Right cardiac atrium (tissue), 5 donors: Measurements from ENCODE around the gene NEDD4L. TPM values are rescaled to one million over a fixed set of nuclear protein-coding genes. Genes with fewer than 3 reads are reported as not detected.
A peak's percentile ranks its signal among the peaks of the same experiment; 100 is the strongest.

Experiments used
- ATAC-seq, 2 donors: fragments of 200-7000 bp; cut with Tn5 transposase; one replicate each; pipeline versions ENCODE4 v1.8.0 to v1.9.1; 2020; ENCODE audit warnings: moderate library complexity in 2 of 2, mild to moderate bottlenecking in 1 of 2
- DNase-seq, 3 donors: peaks; one replicate each; pipeline ENCODE4 v3.0.0-alpha.2; 2020
- H3K27ac ChIP-seq: one replicate; pipeline ENCODE4 v1.5.1; 2013; ENCODE audit warnings: mild to moderate bottlenecking, low read length, control low read depth, moderate library complexity
- H3K27me3 ChIP-seq: one replicate; pipeline ENCODE4 v1.6.1; 2013; ENCODE audit not compliant: control insufficient read depth, insufficient read depth
- H3K4me1 ChIP-seq: one replicate; pipeline ENCODE4 v1.6.1; 2013; ENCODE audit warnings: low read length; ENCODE audit not compliant: control insufficient read depth, insufficient read depth
- H3K4me3 ChIP-seq: one replicate; pipeline ENCODE4 v1.5.1; 2013; ENCODE audit warnings: low read length, control low read depth
- H3K9me3 ChIP-seq: one replicate; pipeline ENCODE4 v1.6.1; 2013; ENCODE audit warnings: low read length; ENCODE audit not compliant: control insufficient read depth
- WGBS: extraction: QIAGEN DNeasy Blood & Tissue Kit; methylation state at CpG from one replicate; pipeline ENCODE4 v1.1.7; 2013; 5-methylcytosine and 5-hydroxymethylcytosine counted together
- intact Hi-C, 4 donors: fragments of 100-400 bp; cut with DNase I; formaldehyde crosslinking; loops; one replicate each; pipeline versions ENCODE4 v1.11.0 to v1.14.0; 2022 to 2023
- polyA plus RNA-seq: library from polyadenylated mRNA; stranded (reverse); fragments of 200-250 nt; gene quantifications from one replicate; pipeline ENCODE4 v1.2.3, GENCODE V29; 2013
- total RNA-seq, 4 donors: library from RNA; stranded (reverse); fragmentation: NEBNext Ultra II Directional; extraction: Animal tissue kit (Norgen Biotek cat#: 25700); gene quantifications; one replicate each; pipeline ENCODE4 v1.2.1, GENCODE V29; 2021
- donor health status: healthy with polysubstance abuse.
- donor health status: DM: no; HTN: yes; CAD: no.
- donor health status: DM: no; HTN: no; CAD: no.
- donor health status: DM: no; HTN: yes; CAD: no; lungs with severe emphysema.
- donor health status: DM: yes; HTN: yes; CAD: no.

Gene NEDD4L
- total and polyA plus RNA-seq, 5 donors, result 25.7 to 87.5 (median 74.0) TPM

DNA sequence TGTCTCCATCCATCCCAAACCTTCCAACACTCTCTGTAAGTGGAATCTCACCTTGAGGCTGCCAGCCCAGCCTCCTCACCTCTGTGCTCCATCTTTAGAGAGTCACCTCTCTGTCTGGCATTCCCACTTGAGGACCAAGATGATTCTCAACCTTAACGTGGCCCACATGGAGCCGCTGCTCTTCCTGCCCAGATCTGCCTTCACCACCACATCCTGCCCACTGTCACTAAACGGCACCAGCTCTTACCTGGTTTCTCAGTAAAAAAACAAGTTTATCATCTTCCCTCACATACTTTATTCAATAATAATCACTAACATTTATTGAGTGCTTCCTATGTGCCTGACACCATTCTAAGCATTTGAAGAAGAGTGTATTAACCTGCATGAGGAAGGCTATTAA is 80.4 kb downstream of the NEDD4L start:
- intact Hi-C loops, result loop anchor here (5.0 to 10.0 kb wide), 4 partner anchors 77 to 250 kb away; partner anchors contain the start of gene NEDD4L (in 2 of the 4)
- no peaks in the 10 kb centered on the region for H3K27me3 ChIP-seq
- H3K9me3 ChIP-seq, result no peaks in the 10 kb centered on the region
- H3K4me1 ChIP-seq, result no peaks in the 10 kb centered on the region
- DNase-seq (no peak), ATAC-seq (no peak)
- H3K4me3 ChIP-seq, result no peak overlapping the region
- WGBS, result 63% methylated on average over 3 of the region's 3 CpGs
- no peak overlapping the region for H3K27ac ChIP-seq

DNA sequence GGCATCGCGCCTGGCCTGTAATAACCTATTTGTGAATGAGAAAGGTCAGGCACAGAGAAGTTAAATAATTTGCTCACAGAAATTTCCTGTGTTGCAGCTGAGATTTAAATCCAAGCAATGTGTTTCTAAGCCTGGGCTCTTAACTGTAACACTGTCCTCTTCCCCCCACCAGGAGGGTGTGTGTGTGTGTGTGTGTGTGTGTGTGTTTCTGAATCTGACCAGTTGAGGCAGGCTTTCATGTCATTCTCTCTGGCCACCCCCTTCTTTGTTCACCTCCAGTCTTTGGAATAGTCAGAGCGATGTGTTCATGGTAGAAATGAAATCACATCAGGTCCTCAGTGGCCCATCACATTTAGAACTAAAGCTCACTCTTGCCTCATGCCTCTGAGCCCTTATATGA is 81.2 kb downstream of the NEDD4L start:
- intact Hi-C loops, result loop anchor here in 1 of 4 donors (10.0 kb wide), 1 partner anchor 250 kb away; no protein-coding TSS in a partner anchor
- no peak overlapping the region for H3K4me3 ChIP-seq
- H3K27ac ChIP-seq, result no peak overlapping the region
- H3K4me1 ChIP-seq, result no peaks in the 10 kb centered on the region
- 97% methylated on average over 3 of the region's 3 CpGs for WGBS
- ATAC-seq (no peak), DNase-seq (no peak)
- H3K9me3 ChIP-seq, result no peaks in the 10 kb centered on the region
- no peaks in the 10 kb centered on the region for H3K27me3 ChIP-seq

DNA sequence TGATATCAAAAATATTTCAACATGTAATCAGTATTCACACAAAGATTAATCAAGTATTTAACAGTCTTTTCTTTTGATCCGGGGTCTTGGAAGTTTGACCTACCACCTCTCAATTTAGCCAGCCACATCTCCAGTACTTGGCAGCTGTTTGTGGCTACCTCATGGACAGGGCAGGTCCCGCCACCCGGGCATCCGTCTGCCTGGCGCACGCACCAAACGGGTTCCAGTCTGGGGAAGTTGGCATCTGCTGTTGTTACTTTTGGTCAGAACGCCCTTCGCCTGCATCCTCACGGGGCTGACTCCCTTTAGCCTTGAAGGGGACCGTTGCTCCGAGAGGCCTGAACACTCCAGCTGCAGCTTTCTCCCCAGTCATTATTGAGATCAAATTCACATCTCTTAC is 81.7 kb downstream of the NEDD4L start:
- DNase-seq (no peak), ATAC-seq (no peak)
- H3K27ac ChIP-seq, result no peak overlapping the region
- H3K4me1 ChIP-seq, result no peaks in the 10 kb centered on the region
- intact Hi-C loops, result loop anchor here in 1 of 4 donors (10.0 kb wide), 1 partner anchor 251 kb away; no protein-coding TSS in a partner anchor
- WGBS, result 92% methylated on average over 12 of the region's 12 CpGs
- no peak overlapping the region for H3K4me3 ChIP-seq
- no peaks in the 10 kb centered on the region for H3K27me3 ChIP-seq
- no peaks in the 10 kb centered on the region for H3K9me3 ChIP-seq

DNA sequence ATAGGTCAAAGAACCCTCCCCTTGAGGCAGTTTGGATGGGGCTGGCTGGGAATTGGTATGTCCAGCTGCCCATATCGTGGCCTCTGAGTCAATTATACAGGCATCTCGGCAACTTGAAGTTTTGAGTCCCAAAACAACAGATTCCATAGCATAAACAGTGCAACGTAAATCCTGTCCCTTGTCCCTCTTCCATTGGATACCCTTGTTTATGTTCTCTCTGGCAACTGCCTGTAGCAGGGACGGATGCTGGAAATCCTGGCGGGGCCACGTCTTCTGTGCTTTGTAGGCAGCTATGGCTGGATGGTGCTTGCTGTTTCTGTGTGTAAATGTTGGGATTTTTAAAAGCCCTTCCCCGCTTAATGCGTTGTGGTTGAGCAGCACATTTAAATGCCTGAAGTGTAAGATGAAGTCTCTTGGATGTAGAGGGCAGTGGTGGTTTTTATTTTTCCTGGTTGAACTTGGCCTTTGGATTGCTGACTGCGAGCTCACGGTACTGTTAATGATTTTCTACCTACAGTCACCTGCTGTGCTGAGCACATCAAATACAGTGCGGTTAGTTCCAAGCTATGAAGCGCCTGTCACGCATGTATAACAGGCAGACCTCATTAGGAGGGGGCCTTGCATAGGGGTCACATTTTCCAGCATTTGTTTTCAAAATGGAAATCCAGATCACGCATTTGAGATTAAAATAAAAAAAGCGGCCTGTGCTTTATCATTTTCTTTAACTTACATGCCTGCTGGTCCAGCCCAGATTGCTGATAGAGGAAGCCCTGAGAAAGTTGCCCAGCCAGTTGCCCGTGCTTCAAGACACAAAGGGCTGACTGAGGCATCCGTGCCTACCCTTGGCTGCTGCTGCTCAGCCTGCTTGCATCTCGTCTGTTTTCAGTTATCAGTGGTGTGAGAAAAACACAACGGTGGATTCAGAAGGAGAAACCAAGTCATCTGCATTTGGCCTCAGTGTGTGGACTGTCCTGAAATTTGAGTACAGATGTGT is 84.7 kb downstream of the NEDD4L start:
- H3K27me3 ChIP-seq, result no peaks in the 10 kb centered on the region
- no peak overlapping the region for H3K27ac ChIP-seq
- no peaks in the 10 kb centered on the region for H3K4me1 ChIP-seq
- H3K9me3 ChIP-seq, result no peaks in the 10 kb centered on the region
- ATAC-seq (peak in 1 of 2 donors; percentile 24), DNase-seq (no peak)
- H3K4me3 ChIP-seq, result no peak overlapping the region
- intact Hi-C loops, result loop anchor here in 1 of 4 donors (10.0 kb wide), 1 partner anchor 254 kb away; no protein-coding TSS in a partner anchor
- 93% methylated on average over 19 of the region's 19 CpGs for WGBS

DNA sequence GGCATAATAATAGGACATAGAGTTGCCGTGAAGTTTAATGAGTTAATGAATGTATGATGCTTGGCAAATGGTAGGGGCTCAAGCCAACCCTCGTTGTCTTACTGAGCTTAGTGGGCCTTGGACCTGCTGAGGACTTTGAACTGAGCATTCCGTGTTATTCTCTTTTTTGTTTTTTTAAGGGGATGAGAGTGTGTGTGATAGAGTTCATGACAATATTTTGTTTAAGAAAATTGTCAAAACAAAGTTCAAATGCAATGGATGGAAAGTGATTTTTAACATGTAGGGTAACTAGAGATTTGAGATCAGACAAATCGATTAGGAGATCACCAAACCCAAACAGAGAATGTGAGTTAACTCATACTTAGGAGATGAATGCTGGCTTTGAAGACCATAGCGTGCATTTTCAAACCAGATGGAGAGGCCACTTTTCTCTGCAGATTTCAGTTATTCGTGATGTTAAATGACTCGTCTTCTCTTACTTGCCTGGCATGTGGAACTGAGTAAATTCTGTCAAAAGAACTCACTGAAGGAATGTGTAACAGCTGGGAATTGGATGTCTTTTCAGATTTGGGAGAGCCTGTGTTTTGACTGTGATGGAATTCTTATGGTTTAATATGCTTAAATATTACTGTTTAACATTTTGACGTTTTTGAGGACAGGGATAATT is 88.7 kb downstream of the NEDD4L start:
- Histone ChIP-seq H3K27me3 (no peaks in the 10 kb centered on the region), H3K9me3 (no peaks in the 10 kb centered on the region), H3K27ac (no peak overlapping the region), H3K4me1 (no peaks in the 10 kb centered on the region), H3K4me3 (no peak overlapping the region)
- intact Hi-C loops, result no loop called here
- DNase-seq (no peak), ATAC-seq (no peak)
- 60% methylated on average over 8 of the region's 8 CpGs for WGBS

DNA sequence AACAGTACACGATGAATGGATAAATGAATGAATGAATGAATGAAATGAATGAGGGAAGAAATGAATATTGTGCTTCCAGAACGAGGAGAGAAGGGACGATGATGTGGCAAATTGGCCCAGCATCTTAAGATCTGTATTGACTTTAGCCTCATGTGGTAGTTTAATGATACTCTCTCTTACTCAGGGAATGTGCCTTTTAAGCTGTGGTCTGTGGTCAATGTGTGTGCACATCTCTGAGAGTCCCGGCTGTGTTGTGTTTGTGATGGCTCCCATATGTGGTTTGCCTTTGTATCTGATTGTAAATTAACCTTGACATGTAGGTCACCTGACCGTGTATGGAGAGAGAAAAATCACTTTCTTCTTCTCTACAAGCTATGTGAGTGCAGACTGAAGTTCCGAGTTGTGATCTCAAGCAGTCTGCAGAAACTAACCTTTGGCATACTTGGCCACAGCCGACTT is 91.2 kb downstream of the NEDD4L start:
- intact Hi-C loops, result no loop called here
- peak in 1 of 2 donors; percentile 23 for ATAC-seq

DNA sequence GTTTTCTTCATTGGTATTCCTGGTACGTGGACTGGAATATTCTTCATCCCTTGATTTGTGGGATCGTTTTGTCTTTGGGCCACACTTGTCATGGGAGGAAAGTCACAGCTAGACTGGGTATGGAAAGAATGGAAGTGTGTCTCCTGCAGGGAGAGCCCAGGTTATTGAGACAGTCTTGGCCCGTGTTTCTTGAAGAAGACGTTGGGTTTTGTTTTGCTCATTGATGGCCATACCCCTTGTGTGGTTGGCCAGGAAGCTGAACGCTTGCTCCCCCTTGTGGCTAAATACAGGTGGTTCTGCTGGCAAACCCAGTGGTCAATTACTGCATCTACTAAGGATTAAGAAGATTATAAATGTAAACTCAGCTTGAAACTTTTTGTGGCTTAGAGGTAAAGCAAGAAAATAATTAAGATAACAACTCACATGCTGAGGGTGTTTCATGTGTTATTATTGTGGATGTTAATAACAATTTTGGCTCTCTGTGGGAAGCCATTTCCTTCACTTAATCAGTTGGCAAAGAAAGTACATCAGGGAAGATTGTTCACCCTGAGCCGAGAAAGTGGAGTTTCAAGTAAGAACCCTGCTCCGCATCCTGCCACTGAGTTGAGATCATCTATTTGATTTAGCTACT is 91.8 kb downstream of the NEDD4L start:
- WGBS, result 35% methylated on average over 7 of the region's 7 CpGs
- H3K4me1 ChIP-seq, result no peaks in the 10 kb centered on the region
- no peaks in the 10 kb centered on the region for H3K27me3 ChIP-seq
- no peaks in the 10 kb centered on the region for H3K9me3 ChIP-seq
- no peak overlapping the region for H3K4me3 ChIP-seq
- intact Hi-C loops, result no loop called here
- peak; percentile 78 to 81 for ATAC-seq
- no peak overlapping the region for H3K27ac ChIP-seq
- peak in 2 of 3 donors; percentile 28 to 71 for DNase-seq

More for the DNA sequence above, 91.2 kb downstream of the NEDD4L start:
- no peak overlapping the region for H3K27ac ChIP-seq
- no peaks in the 10 kb centered on the region for H3K9me3 ChIP-seq
- H3K4me3 ChIP-seq, result no peak overlapping the region
- no peak for DNase-seq
- H3K27me3 ChIP-seq, result no peaks in the 10 kb centered on the region
- WGBS, result 70% methylated on average over 7 of the region's 7 CpGs
- no peaks in the 10 kb centered on the region for H3K4me1 ChIP-seq

DNA sequence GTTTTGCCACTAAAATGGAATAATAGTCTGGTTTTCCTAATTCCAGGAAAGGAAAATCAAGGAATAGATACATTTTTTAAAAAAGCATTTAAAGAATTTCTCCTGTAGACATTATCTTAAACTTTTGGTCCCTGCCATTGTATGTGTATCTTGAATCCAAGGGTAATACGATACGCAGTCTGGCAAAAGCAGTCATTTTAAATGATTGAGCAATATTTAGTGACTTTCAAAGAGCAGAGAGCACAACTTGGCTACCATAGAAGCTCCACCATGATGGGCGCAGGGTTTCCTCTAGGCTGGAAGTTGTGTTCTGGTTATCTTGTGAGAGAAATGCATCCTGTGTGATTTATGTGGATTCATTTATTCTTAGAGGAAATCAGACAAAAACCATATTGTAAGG is 92.9 kb downstream of the NEDD4L start:
- ATAC-seq (no peak), DNase-seq (no peak)
- intact Hi-C loops, result no loop called here
- 76% methylated on average over 3 of the region's 3 CpGs for WGBS
- Histone ChIP-seq H3K27ac (no peak overlapping the region), H3K4me3 (no peak overlapping the region), H3K9me3 (no peaks in the 10 kb centered on the region), H3K27me3 (no peaks in the 10 kb centered on the region), H3K4me1 (no peaks in the 10 kb centered on the region)

DNA sequence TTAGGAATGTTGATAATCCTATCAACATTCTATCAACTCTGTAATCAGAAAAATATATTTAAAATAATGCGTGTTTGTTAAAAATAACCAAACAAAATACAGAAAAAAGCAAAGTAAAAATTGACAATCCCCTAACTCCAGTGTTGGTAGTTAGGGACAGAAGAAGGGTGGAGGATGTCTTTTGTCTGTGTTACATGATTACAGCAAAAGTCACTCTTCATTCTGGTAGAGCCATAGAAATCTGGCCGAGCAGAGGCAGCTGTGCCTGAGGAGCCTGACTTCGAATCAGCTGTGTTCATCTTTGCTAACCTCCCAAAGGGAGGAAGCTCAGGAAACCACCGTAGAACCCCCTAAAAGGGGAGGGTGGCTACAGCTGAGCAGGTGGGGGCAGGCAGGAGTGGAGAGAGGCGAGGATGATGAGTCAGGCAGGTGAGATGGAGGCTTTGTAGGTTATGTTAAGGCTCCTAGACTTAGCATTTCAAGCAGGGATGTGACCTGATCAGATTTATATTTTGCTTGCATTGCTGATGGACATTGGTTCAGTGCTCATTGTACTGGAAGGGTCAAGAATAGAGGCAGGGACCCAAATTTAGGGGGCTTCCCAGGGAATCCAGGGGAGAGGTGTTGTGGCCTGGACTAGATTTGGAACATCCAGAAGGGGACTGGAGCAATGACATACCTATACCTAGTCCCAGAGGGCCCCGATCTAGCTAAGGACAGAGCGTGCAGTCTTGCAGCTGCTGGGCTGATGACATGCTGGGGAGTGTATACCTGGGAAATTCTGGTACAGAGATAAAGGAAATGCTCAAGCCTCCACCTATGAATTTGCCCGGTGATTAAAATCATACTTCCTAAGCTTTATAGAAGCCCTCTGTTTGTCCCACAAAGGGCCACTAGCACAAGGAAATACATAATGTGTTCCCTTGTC is 95.7 kb downstream of the NEDD4L start:
- Histone ChIP-seq H3K27me3 (no peaks in the 10 kb centered on the region), H3K4me1 (no peaks in the 10 kb centered on the region), H3K27ac (no peak overlapping the region), H3K9me3 (no peaks in the 10 kb centered on the region), H3K4me3 (no peak overlapping the region)
- intact Hi-C loops, result no loop called here
- ATAC-seq (no peak), DNase-seq (no peak)
- 80% methylated on average over 8 of the region's 8 CpGs for WGBS
